Amygdala (tissue), 56 donors: ENCODE results near the gene KLHDC7B.
A peak's percentile ranks its signal among the peaks of the same experiment; 100 is the strongest.

Experiments used
- DNase-seq, 56 donors: peaks; one replicate each; lab custom pipeline; 2025; lab: John Stamatoyannopoulos, UW

Gene KLHDC7B

DNA sequence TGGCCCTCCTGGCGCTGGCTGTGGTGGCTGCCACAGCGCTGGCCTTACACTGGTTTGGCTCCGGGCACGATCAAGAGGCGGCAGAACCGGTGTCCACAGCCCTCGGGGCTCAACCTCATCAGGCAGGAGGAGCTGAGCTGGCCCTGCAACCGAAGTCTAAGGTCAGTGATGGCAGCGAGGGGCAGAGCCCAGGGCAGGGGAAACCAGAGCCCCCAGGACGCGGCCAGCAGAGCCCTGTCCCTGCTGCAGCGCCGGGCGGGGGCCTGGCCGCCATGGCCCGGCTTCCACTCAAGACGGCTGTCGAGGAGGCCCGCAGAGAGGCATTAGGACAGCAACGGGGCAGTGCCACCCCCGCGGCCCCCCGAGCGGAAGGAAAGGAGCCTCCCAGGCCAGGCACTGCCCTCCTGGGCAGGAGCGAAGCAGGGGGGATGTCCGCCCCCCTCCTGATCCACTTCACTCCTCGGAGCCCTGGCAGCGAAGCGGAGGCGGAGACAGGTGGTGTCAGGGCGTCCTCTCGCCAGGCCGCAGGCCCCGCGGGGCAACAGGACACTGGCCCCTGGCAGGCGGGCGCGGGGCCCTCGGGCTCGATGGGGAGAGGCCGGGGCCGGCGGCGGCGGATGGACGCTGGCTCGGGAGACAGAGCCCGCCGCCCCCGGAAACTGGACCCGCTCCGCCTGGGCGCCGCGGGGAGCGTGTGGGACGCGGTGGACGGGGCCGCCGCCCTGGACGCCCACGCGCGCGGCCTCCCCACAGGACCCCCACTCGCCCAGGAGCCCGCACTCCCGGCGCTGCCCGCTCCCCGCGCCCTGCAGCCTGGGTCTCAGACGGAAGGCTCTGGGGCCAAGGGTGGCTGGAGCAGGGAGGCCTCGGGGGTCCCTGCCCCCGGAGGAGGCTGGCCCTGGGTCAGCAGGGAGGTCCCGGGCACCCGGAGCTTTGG, 895 bp downstream of the KLHDC7B start:
- no peak for DNase-seq

DNA sequence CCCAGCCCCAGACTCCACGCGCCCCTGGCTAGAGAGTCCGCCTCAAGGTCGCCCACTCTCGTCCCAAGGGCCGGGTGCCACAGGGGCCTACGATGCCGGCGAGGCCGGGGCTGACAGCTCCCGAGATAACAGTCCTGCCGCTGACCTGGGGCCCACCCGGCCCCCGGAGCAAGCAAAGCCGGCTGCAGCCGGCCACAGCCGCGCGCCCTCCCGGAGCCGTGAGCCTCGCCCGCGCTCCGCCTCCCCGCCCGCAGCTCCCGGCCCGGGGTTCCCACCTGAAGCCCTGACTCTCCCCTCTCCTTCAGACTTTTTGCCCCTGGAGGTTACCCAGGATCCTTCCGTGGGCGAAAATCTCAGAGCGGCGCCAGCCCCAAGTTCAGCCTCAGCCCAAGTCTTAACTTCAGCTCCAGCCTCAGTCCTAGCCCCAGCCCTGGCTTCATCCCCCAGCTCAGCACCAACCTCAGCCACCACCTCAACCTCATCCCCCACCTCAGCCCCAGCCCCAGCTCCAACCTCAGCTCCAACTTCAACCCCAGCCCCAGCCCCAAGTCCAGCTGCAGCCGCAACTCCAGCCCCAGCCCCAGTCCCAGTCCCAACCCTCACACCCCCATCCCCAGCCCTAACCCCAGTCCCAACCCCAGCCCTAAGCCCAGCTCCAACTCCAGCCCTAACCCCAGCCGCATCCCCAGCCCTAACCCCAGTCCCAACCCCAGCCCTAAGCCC, 1.7 kb downstream of the KLHDC7B start:
- DNase-seq = no peak

DNA sequence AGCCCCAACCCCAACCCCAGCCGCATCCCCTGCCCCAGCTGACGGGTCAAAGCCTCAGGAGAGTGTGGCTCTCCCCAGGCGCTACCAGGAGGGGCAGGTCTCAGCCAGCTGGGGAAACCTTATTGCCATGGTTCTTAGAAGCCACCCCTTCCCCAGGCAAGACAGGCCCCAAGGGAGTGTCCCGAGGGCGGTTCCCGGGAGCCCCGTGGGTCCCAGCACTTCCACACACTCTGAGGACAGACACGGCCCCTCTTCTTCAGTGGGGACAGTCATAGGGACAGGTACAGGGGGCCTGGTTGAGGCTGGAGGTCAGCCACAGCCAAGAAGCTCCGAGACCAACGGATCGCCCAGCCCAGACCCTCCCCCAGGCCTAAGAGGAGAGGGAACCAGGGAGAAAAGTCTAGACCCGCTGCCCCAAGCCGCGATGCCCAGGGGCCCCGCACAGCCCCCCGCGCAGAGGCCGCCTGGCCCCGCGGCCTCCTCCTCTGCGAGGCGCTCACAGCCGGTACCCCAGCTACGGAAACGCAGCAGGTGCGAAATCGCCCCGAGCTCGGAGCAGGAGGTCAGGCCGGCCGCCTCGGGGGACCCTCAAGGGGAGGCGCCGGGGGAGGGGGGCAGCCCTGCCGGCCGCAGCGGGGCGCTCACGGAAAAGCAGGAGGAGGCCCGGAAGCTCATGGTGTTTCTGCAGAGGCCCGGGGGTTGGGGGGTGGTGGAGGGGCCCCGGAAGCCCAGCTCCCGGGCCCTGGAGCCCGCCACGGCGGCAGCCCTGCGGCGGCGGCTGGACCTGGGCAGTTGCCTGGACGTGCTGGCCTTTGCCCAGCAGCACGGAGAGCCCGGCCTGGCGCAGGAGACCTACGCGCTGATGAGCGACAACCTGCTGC, 2.6 kb downstream of the KLHDC7B start:
- no peak for DNase-seq

DNA sequence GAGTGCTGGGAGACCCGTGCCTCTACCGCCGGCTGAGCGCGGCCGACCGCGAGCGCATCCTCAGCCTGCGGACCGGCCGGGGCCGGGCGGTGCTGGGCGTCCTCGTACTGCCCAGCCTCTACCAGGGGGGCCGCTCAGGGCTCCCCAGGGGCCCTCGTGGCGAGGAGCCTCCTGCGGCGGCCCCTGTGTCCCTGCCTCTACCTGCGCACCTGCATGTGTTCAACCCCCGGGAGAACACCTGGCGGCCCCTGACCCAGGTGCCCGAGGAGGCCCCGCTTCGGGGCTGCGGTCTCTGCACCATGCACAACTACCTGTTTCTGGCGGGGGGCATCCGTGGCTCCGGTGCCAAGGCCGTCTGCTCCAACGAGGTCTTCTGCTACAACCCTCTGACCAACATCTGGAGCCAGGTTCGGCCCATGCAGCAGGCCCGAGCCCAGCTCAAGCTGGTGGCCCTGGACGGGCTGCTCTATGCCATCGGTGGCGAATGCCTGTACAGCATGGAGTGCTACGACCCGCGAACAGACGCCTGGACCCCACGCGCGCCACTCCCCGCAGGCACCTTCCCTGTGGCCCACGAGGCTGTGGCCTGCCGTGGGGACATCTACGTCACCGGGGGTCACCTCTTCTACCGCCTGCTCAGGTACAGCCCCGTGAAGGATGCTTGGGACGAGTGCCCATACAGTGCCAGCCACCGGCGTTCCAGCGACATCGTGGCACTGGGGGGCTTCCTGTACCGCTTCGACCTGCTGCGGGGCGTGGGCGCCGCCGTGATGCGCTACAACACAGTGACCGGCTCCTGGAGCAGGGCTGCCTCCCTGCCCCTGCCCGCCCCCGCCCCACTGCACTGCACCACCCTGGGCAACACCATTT, 3.5 kb downstream of the KLHDC7B start:
- no peak for DNase-seq

DNA sequence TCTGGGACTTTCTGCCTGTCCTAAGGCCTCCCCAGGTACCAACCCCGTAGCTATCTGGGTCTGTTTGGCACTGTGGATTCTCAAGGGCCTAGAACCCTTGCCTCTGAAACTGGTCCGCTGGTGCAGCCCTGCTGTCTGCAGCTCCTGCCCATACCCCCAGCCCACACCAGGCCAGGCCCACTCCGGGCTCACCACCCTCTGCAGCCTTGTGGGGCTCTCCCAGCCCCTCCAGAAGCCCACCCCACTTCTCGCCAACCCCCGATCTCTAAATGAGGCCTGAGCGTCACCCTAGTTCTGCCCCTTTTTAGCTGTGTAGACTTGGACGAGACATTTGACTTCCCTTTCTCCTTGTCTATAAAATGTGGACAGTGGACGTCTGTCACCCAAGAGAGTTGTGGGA, 4.7 kb downstream of the KLHDC7B start:
- DNase-seq = no peak

DNA sequence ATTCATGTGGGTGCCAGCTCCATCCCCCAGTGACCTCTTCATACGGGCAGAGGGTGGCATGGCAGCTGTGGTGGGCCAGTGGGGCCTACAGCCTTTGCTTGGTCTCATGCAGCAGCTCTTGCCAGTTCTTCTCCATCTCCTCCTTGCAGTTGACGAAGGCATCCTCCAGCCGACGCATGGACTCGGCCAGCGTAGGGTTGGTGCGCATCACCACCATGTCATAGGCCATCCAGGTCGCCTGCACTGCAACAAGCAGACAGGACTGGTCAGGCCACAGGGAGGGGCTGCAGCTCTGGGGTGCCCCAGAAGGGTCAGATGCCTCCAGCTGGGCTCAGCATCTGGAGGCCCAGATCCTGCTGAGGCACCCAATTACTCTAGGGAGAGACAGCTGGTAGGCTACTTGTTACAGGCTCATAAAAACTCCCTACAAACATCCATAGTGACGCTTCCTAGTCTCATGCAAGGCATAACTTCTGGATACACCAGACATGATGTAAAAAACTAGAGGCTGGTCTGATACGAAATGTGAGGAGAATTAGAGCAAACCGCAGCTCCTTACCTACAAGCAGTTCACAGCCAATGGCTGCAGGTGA, 5.6 kb downstream of the KLHDC7B start:
- no peak for DNase-seq

DNA sequence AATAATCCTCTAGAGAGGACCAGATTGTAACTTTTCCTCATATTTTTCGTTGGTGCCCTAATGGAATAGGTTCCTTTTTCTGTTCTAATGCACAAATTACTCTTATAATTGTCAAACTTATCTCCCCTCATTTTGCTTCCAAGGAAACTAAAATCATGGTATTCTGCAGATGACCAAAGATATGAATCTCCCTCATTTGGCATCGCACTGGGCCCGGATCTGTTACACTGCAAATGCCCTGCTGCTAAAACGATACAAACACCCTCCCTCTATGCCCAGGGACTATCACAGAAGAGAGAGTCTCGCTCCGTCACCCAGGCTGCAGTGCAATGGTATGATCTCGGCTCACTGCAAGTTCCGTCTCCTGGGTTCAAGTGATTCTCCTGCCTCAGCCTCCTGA, 7.6 kb downstream of the KLHDC7B start:
- DNase-seq = no peak

DNA sequence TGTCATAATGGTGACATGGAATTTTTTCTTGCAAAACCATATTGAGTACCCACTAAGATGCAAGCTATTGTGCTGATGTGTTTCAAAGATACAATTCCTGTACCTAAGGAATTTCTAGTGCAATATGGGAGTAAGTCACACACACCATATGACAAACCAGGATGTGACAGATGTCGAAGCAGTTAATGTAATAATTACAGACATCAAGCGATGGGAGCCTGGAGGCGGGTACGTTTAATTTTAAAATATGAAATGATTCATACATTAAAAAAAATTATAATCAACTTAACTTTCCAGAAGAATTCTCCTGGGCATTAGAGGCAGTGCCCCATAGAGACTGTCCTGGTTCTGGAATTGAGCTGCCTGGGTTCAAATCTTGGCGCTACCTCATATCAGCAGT, 11.0 kb downstream of the KLHDC7B start:
- peak in 1 of 56 donors; percentile 12 for DNase-seq

DNA sequence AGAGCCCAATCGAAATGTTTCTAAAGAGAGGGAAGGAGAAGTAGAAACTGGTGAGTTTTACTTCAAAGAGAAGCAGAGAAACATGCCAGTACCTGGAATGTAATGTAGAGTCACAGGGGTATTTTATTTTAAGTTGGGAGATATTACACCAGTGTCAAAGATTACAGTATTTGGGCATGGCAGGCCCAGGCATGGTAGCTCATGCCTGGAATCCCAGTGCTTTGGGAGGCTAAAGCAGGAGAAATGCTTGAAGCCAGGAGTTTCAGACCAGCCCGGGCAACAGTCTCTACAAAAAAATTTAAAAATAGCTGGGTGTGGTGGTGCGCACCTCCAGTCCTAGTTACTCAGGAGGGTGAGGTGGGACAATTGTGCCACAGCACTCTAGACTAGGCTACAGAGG, 14.3 kb downstream of the KLHDC7B start:
- no peak for DNase-seq

DNA sequence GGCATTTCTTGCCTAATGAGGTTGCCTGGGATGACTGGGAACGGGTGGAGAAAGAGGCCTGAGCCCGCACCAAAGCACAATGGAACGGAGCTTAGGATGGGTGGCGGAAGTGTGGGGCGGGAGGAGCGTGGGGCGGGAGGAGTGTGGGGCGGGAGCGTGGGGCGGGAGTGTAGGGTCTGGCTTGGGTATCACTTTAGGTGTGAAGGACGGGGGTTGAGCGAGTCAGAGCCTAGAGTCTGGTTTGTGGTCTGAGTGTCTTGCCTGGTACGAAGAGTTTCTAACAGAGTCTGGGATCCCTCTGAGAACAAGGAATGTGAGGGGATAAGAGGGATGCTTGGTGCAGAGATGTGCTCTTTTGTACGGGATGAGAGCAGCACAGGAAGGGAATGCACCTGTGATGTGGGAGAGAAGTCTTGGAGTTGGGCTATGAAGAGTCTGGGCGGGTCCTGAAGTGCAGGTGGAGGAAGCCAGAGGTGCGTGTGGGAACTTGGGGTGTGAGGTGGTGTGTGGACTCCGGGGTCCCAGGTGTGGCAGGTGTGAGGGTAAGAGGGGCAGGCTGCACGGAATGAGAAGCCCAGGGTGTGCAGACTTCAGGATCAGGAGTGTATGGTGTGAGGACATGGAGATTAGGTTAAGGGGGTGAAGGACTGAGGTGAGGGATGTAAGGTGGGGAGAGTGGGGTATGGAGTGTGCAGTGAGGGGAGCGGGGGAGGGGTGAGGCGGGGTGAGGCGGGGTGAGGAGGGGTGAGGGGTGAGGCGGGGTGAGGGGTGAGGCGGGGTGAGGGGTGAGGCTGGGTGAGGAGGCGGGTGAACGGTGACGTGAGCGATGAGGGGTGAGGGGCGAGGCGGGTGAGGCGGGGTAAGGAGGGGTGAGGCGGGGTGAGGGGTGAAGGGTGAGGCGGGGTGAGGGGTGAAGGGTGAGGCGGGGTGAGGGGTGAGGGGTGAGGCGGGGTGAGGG, 16.0 kb downstream of the KLHDC7B start:
- no peak for DNase-seq

DNA sequence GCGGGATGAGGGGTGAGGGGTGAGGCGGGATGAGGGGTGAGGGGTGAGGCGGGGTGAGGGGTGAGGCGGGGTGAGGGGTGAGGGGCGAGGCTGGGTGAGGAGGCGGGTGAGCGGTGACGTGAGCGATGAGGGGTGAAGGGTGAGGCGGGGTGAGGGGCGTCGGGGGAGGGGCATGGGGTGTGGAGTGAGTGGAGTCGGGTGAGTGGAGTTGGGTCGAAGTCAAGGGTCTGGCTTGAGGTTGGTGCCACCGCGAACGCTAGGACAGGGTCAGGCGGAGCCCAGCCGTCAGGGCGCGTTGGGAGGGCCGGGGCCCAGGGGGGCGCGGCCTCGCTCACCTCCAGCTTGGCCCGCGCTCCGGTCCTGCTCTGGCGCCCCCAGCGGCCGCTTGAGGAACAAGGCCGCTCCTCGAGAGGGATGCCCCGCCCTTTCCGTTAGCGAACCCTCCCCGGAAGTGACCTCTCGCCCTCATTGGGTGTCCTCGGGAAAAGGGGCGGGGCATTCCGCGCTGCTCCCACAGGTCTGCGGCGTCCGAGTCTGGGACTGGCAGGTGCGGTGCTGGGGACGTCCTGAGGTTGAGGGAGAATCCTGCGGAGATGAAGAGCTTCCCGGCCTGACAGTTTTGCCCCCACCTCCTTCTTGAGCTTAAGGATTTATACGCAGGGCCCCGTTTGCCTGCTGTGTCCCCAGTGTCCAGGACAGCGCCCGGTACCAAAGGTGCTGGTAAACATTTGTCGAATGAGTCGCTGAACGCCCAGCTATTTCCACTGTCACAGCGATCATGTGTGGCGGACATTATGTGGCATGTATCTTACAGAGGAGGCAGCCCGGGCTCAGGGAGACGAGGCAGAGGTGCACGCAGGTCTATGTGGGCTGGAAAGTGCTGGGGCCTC, 17.1 kb downstream of the KLHDC7B start, which contains the start of gene SYCE3:
Gene SYCE3, minus strand, starts transcription at position 397 of the 890 bp plus-strand sequence. CDS start 6,514 bp downstream, outside the sequence.
- DNase-seq = peak; percentile 36 to 97 (median 88)

DNA sequence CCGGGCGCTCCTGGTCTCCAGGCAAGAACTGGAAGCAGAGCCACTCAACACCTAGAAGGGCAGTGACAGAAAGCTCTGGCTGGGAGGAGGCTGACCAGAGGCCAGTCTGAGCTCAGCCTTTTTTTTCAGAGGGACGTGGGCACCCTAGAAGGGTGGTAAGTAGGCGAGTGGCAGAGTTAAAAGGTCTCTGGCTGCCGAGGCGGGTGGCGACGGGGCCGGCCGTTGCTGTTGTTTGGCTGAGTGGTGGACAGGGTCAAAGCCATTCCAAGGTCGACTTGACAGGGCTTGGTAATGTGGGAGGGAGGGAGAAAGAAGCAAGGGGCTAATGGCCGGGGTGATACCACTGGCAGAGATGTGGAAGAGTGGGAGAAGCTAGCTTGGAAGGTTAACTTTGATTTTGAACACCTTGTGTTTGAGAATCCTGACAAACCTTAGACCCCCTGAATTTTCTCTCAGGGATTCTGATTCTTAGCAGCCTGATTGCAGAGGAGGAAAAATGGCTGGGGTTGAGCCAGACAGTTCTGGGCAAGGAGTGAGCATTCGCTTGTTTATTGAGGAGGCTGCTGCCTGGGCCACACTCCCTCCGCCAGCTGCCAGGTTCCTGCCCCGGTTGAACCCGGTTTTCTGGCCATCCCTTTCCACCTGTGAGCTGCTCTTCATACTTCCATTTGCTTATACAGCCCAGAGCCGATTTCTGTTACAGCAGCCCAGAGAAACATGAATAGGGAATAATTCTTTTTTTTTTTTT, 17.9 kb downstream of the KLHDC7B start:
- DNase-seq = peak in 6 of 56 donors; percentile 15 to 49 (median 20)

DNA sequence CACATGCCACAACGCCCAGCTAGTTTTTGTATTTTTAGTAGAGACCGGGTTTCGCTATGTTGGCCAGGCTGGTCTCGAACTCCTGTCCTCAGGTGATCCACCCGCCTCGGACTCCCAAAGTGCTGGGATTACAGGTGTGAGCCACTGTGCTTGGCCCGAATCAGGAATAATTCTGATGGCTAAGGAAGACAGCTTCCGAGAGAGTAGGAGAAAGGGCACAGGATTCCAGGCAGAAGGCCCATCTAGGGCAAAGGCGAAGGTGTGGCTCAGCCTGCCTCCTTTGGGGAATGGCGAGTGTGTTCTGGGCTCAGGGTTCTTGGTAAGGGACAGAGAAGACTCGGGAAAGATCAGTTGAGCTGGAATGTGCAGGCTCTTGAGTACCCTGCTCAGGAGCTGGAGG, 18.6 kb downstream of the KLHDC7B start:
- no peak for DNase-seq

DNA sequence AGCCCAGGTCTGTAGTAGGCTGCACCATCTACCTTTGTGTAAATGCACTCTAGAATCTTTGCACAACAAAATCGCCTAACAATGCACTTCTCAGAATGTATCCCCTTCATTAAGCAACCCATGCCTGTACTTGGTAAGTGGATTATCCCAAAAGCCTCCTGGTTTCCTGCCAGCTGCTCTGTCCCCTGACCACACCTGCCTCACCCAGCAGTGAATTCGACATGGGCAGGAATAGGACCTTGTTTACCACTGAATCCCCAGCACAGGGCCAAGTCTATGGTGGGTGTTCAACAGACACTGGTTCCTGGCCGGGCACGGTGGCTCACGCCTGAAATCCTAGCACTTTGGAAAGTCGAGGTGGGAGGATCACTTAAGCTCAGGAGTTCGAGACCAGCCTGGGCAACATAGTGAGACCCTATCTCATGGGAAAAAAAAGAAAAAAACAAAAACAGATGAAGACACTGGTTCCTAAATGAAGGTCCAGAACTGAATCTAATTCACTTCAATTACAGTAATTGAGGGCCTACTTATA, 22.1 kb downstream of the KLHDC7B start:
- DNase-seq = no peak

DNA sequence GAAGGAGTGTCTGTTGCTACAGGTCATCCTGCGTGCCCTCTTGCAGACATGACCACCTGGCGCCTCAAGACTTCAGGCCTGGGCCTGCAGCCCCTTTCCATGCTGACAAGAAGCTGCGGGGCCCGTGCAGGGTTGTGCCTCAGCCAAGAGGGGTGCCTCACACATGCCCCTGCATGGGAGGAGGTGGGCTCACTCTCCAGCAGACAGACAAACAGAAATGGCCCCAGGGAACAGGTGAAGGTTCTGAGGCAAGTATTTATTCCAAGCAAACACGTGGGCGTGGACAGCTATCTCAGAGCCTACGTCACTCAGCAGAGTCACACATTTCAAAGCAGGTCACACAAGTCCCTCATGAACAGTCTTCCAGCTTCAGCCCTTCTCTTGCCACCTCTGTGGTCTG, 22.9 kb downstream of the KLHDC7B start:
- DNase-seq = no peak

DNA sequence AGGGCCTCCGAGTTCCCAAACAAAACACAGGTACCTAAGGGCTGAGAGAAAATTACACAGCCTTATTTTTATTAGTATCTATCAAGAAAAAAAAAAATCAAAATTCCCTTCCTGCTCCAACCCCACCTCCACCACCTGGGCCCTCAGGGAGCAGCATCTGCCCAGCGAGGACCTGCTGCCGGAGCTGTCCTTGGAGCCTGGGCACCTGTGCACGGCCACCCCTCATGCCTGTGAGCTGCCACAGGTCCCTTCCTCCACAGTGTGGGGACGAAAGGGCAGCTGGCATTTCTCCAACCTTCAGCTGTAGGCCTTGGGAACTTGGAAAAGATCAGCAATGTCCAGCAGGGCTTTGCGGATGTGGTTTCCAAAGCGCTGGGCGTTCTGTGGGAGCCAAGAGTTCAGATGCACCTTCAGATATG, 23.4 kb downstream of the KLHDC7B start:
- DNase-seq = no peak
